Endothelial cell of umbilical vein (primary cell): ENCODE measurements around the gene RILPL2. TPM values are rescaled to one million over a fixed set of nuclear protein-coding genes. Genes with fewer than 3 reads are reported as not detected.

Experiments used
- BruUV-seq: library from RNA; stranded (reverse); fragments of 400-500 nt; replicated peaks from 2 replicates; lab custom pipeline; 2021; lab: Mats Ljungman, UMichigan
- CTCF ChIA-PET: fragments of 300-600, 350-600 bp; sonication (Branson Sonifier 250); formaldehyde crosslinking; loops from one replicate; lab custom pipeline; 2021; ENCODE audit warnings: antibody characterized with exemption, inconsistent platforms; lab: Charles Lee
- POLR2A ChIA-PET: fragments of 300-600, 350-600 bp; sonication (Branson Sonifier 250); formaldehyde crosslinking; loops from one replicate; lab custom pipeline; 2021; ENCODE audit warnings: antibody characterized with exemption, inconsistent platforms; lab: Charles Lee
- DNase-seq: peaks from one replicate; pipeline ENCODE4 v3.0.0-alpha.2; 2011; ENCODE audit warnings: low read depth, low spot score
- FAIRE-seq: peaks from 2 replicates; lab custom pipeline; 2011; peaks lifted over from hg19 to GRCh38; lab: Jason Lieb, UNC
- H2AFZ ChIP-seq: 2 replicates; pipeline ENCODE4 v1.6.0; 2012; ENCODE audit warnings: low read depth, low read length, control low read depth, inconsistent platforms
- H3K27ac ChIP-seq: 2 replicates; pipeline ENCODE4 v1.5.1; 2011; ENCODE audit warnings: low read depth, mild to moderate bottlenecking, control low read depth, low read length, moderate library complexity; ENCODE audit not compliant: insufficient read depth
- H3K27me3 ChIP-seq, 2 experiments: 2 replicates each; pipeline versions ENCODE4 v1.6.0 to v1.6.1; 2011; ENCODE audit warnings: low read length in 2 of 2, mixed read lengths in 1 of 2; ENCODE audit not compliant: control insufficient read depth in 2 of 2, insufficient read depth in 2 of 2
- H3K36me3 ChIP-seq, 2 experiments: 2 replicates in 1 of 2; 3 replicates in 1 of 2; pipeline ENCODE4 v1.5.1; 2011; ENCODE audit warnings: low read length in 2 of 2, mild to moderate bottlenecking in 1 of 2, moderate library complexity in 1 of 2; ENCODE audit not compliant: control insufficient read depth in 2 of 2, insufficient read depth in 2 of 2; ENCODE audit errors: extremely low read depth in 1 of 2
- H3K4me1 ChIP-seq: 3 replicates; pipeline ENCODE4 v1.5.1; 2011; ENCODE audit warnings: mild to moderate bottlenecking, low read length; ENCODE audit not compliant: control insufficient read depth, insufficient read depth; ENCODE audit errors: extremely low read depth
- H3K4me2 ChIP-seq: 2 replicates; pipeline ENCODE4 v1.6.1; 2011; ENCODE audit warnings: low read length, control low read depth, mixed read lengths; ENCODE audit not compliant: insufficient read depth
- H3K4me3 ChIP-seq, 3 experiments: fragments of 200-600 bp in 1 of 3; sonication (generic), shearing (Covaris generic) in 1 of 3; replicated peaks in 1 of 3; 2 replicates each; pipeline ENCODE4 v1.5.1; 2011 to 2016; ENCODE audit warnings: control low read depth in 3 of 3, low read length in 3 of 3, mild to moderate bottlenecking in 2 of 3, inconsistent platforms in 1 of 3, low read depth in 1 of 3, moderate library complexity in 1 of 3; ENCODE audit not compliant: insufficient read depth in 1 of 3
- H3K79me2 ChIP-seq: 2 replicates; pipeline ENCODE4 v1.6.0; 2012; ENCODE audit warnings: low read length, inconsistent platforms; ENCODE audit not compliant: control insufficient read depth, insufficient read depth
- H3K9ac ChIP-seq: replicated peaks from 2 replicates; pipeline ENCODE3; 2011; ENCODE audit warnings: low read length, control low read depth; ENCODE audit not compliant: insufficient read depth; ENCODE audit errors: extremely low read depth
- H3K9me1 ChIP-seq: replicated peaks from 3 replicates; pipeline ENCODE4 v1.6.0; 2011; ENCODE audit warnings: mild to moderate bottlenecking, low read length; ENCODE audit not compliant: control insufficient read depth, insufficient read depth; ENCODE audit errors: extremely low read depth
- H3K9me3 ChIP-seq: replicated peaks from 2 replicates; pipeline ENCODE4 v1.5.1; 2012; ENCODE audit warnings: low read length, inconsistent platforms; ENCODE audit not compliant: control insufficient read depth, insufficient read depth
- H4K20me1 ChIP-seq: replicated peaks from 2 replicates; pipeline ENCODE3; 2011; ENCODE audit warnings: mild to moderate bottlenecking, low read length; ENCODE audit not compliant: control insufficient read depth, insufficient read depth; ENCODE audit errors: extremely low read depth
- EZH2 ChIP-seq: IDR thresholded peaks from 2 replicates; pipeline ENCODE4 v1.6.1; 2012; ENCODE audit warnings: borderline replicate concordance, low read depth, mild to moderate bottlenecking, moderate library complexity, low read length, inconsistent platforms; ENCODE audit not compliant: severe bottlenecking
- FOS ChIP-seq: IDR thresholded peaks from 2 replicates; pipeline ENCODE4 v1.6.1; 2011; ENCODE audit warnings: mild to moderate bottlenecking, low read length, moderate library complexity, borderline replicate concordance; ENCODE audit not compliant: insufficient read depth
- GATA2 ChIP-seq: IDR thresholded peaks from 2 replicates; pipeline ENCODE4 v1.7.0; 2011; ENCODE audit warnings: low read depth, mild to moderate bottlenecking, moderate library complexity, mixed read lengths, low read length; ENCODE audit not compliant: insufficient read length, insufficient read depth
- JUN ChIP-seq: IDR thresholded peaks from 2 replicates; pipeline ENCODE4 v1.6.1; 2011; ENCODE audit warnings: borderline replicate concordance, low read depth; ENCODE audit not compliant: insufficient read length, insufficient read depth
- MYC ChIP-seq: IDR thresholded peaks from one replicate; pipeline ENCODE4 v1.6.1; 2011; ENCODE audit warnings: mild to moderate bottlenecking, low read depth, low read length
- POLR2A ChIP-seq: IDR thresholded peaks from 2 replicates; pipeline ENCODE4 v1.6.1; 2012; ENCODE audit warnings: low read depth, mild to moderate bottlenecking, control low read depth, low read length
- POLR2AphosphoS5 ChIP-seq: IDR thresholded peaks from 2 replicates; pipeline ENCODE4 v1.6.1; 2012; ENCODE audit warnings: low read depth, mild to moderate bottlenecking, control low read depth, low read length, moderate library complexity; ENCODE audit not compliant: insufficient read depth
- dilution Hi-C: fragments of 300-500 bp; cut with MboI; formaldehyde crosslinking; loops from one replicate; pipeline ENCODE4 v1.15.0; 2019; ENCODE audit warnings: low sequenced_read_pairs; ENCODE audit not compliant: extremely low pct_ligation_motif_present
- intact Hi-C: fragments of 100-400 bp; cut with micrococcal nuclease; formaldehyde crosslinking; loops from one replicate; pipeline ENCODE4 v1.10.0; 2022
- polyA plus RNA-seq, 4 experiments: library from polyadenylated mRNA; depleted of rRNA in 3 of 4; stranded (reverse) in 3 of 4; unstranded in 1 of 4; fragments of >200 nt; gene quantifications; 2 replicates each; pipeline versions ENCODE4 v1.2.1 to v1.2.3, GENCODE V29; 2011 to 2012; ENCODE audit warnings: missing spikeins in 1 of 4
- total RNA-seq: library from RNA; stranded (reverse); gene quantifications from 2 replicates; pipeline ENCODE4 v1.2.3, GENCODE V29; 2021
- TF ChIP-seq, protein P1 (sequence below): IDR thresholded peaks from 2 replicates; pipeline ENCODE4 v1.6.1; 2011; ENCODE audit not compliant: insufficient read depth, insufficient read length
- TF ChIP-seq, protein P2 (sequence below), 2 donors: IDR thresholded peaks; 1 replicate in 1 of 2; 2 replicates in 1 of 2; pipeline ENCODE4 v1.5.1; 2011; ENCODE audit warnings: low read length in 2 of 2, mild to moderate bottlenecking in 2 of 2, moderate library complexity in 2 of 2, control low read depth in 1 of 2, inconsistent platforms in 1 of 2, low read depth in 1 of 2; ENCODE audit not compliant: insufficient read depth in 1 of 2; ENCODE audit errors: extremely low read depth in 1 of 2

RILPL2 gene
- total and polyA plus RNA-seq, 2 donors (not counting 3 experiments of a cell fraction or from before 2014, with no cell fraction given): 3.3 to 4.6 TPM

DNA sequence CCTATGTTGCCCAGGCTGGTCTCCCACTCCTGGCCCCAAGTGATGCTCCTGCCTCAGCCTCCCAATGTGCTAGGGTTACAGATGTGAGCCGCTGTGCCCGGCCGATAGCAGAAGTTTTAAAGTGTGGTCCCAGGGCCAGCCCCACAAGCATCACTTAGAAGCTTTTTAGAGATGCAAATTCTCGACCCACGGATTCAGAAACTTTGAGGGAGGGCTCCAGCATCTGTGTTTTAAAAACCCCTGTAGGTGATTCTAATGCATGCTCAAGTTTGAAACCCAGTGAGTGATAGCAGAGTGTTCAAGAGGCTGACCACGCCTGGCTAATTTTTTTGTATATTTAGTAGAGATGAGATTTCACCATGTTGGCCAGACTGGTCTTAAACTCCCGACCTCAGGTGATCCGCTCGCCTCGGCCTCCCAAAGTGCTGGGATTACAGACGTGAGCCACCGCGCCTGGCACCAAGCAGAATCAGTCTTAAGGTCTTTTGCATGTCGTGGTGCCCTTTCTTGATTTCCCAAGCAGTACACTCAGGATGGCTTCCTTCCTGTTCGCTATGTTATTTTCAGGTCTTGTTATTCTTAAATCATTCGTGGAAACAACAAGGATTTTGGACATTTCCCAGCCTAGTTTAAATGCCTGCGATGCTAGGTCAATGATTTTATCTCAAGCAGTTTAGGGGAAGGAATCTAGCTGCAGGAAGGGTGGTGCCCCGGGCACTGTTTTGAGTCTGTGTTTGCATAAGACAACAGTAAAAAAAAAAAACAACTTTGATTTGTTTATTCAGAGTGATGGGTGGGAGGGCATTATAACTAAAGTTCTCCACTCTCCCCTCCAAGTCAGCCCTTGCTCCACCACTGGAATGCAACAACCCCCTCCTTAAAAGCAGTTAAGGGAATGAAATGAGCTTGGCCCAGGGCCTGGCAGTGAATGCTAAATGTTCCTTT, 9.2 kb upstream of the RILPL2 start:
- dilution Hi-C loops (no loop called here), intact Hi-C loops (loop anchor here (1.0 to 5.0 kb wide), 4 partner anchors 9 to 63 kb away; partner anchors contain the start of genes KMT5A, RILPL2 and SNRNP35)
- H3K36me3 ChIP-seq: no peaks in the 10 kb centered on the region
- H3K4me1 ChIP-seq: peaks cover 22% of the 10 kb centered on the region
- CTCF ChIA-PET: interaction anchor here (0.7 to 0.9 kb wide), 2 partner anchors 10 to 136 kb away, joined by 3 to 5 read pairs; no protein-coding TSS in a partner anchor
- peak overlapping the region; percentile 38 for H3K9ac ChIP-seq
- H3K9me3 ChIP-seq: no peaks in the 10 kb centered on the region
- H3K4me3 ChIP-seq: no peak overlapping the region
- no peaks in the 10 kb centered on the region for H4K20me1 ChIP-seq
- H3K4me2 ChIP-seq: peak overlapping the region; percentile 75
- no peaks in the 10 kb centered on the region for H3K79me2 ChIP-seq
- TF ChIP-seq EZH2 (no peak), GATA2 (peak; percentile 90), FOS (no peak), JUN (peak; percentile 74), MYC (no peak), POLR2AphosphoS5 (peak; percentile 50), POLR2A (peak; percentile 15)
- TF ChIP-seq, protein P1, sequence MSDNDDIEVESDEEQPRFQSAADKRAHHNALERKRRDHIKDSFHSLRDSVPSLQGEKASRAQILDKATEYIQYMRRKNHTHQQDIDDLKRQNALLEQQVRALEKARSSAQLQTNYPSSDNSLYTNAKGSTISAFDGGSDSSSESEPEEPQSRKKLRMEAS: no peak
- TF ChIP-seq, protein P2, sequence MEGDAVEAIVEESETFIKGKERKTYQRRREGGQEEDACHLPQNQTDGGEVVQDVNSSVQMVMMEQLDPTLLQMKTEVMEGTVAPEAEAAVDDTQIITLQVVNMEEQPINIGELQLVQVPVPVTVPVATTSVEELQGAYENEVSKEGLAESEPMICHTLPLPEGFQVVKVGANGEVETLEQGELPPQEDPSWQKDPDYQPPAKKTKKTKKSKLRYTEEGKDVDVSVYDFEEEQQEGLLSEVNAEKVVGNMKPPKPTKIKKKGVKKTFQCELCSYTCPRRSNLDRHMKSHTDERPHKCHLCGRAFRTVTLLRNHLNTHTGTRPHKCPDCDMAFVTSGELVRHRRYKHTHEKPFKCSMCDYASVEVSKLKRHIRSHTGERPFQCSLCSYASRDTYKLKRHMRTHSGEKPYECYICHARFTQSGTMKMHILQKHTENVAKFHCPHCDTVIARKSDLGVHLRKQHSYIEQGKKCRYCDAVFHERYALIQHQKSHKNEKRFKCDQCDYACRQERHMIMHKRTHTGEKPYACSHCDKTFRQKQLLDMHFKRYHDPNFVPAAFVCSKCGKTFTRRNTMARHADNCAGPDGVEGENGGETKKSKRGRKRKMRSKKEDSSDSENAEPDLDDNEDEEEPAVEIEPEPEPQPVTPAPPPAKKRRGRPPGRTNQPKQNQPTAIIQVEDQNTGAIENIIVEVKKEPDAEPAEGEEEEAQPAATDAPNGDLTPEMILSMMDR (IDR thresholded peaks at IDR 0.05; ENCODE audit: extremely low read depth in 1 of 2, insufficient read depth in 1 of 2, low read depth in 1 of 2, low read length in 2 of 2): no peak
- DNase-seq (peak; percentile 94), FAIRE-seq (peak; percentile 81)
- H3K27ac ChIP-seq: peak overlapping the region; percentile 68
- no peaks in the 10 kb centered on the region for H3K9me1 ChIP-seq
- no peaks in the 10 kb centered on the region for H3K27me3 ChIP-seq
- POLR2A ChIA-PET: no interaction called here
- peak overlapping the region; percentile 77 for H2AFZ ChIP-seq
- no TSS peak for BruUV-seq
